Ishikawa (cell line): ENCODE results near the gene ABCC4.

ENCODE experiments used
- CEBPB ChIP-seq: IDR thresholded peaks from 2 replicates; pipeline ENCODE4 v1.6.1; 2012
- CREB1 ChIP-seq: IDR thresholded peaks from 2 replicates; pipeline ENCODE4 v1.6.1; 2012; ENCODE audit warnings: low read depth
- EGR1 ChIP-seq: IDR thresholded peaks from 2 replicates; pipeline ENCODE4 v1.6.1; 2012
- EP300 ChIP-seq: IDR thresholded peaks from 2 replicates; pipeline ENCODE4 v1.6.1; 2012; ENCODE audit warnings: borderline replicate concordance
- FOXM1 ChIP-seq: IDR thresholded peaks from 2 replicates; pipeline ENCODE4 v1.6.1; 2012; ENCODE audit warnings: low read depth, borderline replicate concordance
- MAX ChIP-seq: IDR thresholded peaks from 2 replicates; pipeline ENCODE4 v1.6.1; 2012
- NFIC ChIP-seq: IDR thresholded peaks from 2 replicates; pipeline ENCODE4 v1.6.1; 2012
- RAD21 ChIP-seq: IDR thresholded peaks from 2 replicates; pipeline ENCODE4 v1.6.1; 2012; ENCODE audit warnings: low read depth
- REST ChIP-seq: IDR thresholded peaks from 2 replicates; pipeline ENCODE4 v1.6.1; 2012; ENCODE audit warnings: low read depth, mild to moderate bottlenecking
- TAF1 ChIP-seq: IDR thresholded peaks from 2 replicates; pipeline ENCODE4 v1.6.1; 2012; ENCODE audit warnings: low read depth, mild to moderate bottlenecking
- TCF12 ChIP-seq: IDR thresholded peaks from 2 replicates; pipeline ENCODE4 v1.6.1; 2012; ENCODE audit warnings: low read depth
- TEAD4 ChIP-seq: IDR thresholded peaks from 2 replicates; pipeline ENCODE4 v1.6.1; 2012
- USF1 ChIP-seq: IDR thresholded peaks from 2 replicates; pipeline ENCODE4 v1.6.1; 2012
- YY1 ChIP-seq: IDR thresholded peaks from 2 replicates; pipeline ENCODE4 v1.6.1; 2012; ENCODE audit warnings: low read depth
- ZBTB7A ChIP-seq: IDR thresholded peaks from 2 replicates; pipeline ENCODE4 v1.6.1; 2012; ENCODE audit warnings: low read depth

The ABCC4 gene

GRCh38 chr13:95123726-95124125 is 177.5 kb downstream of the ABCC4 start:
- TF ChIP-seq USF1 (no peak), RAD21 (no peak), NFIC (no peak), CREB1 (no peak), FOXM1 (no peak), MAX (no peak), CEBPB (no peak), EP300 (no peak), EGR1 (no peak), REST (no peak), ZBTB7A (no peak), TAF1 (no peak), TCF12 (no peak), TEAD4 (no peak), YY1 (no peak)

GRCh38 chr13:95122063-95122462 is 179.2 kb downstream of the ABCC4 start:
- no peak for TF ChIP-seq RAD21
- TF ChIP-seq EGR1 = no peak
- no peak for TF ChIP-seq FOXM1
- no peak for TF ChIP-seq TAF1
- no peak for TF ChIP-seq CREB1
- TF ChIP-seq EP300 = no peak
- TF ChIP-seq ZBTB7A = no peak
- no peak for TF ChIP-seq NFIC
- no peak for TF ChIP-seq REST
- no peak for TF ChIP-seq TCF12
- no peak for TF ChIP-seq MAX
- no peak for TF ChIP-seq USF1
- no peak for TF ChIP-seq TEAD4
- no peak for TF ChIP-seq YY1
- no peak for TF ChIP-seq CEBPB

- TF ChIP-seq TCF12 (no peak), TAF1 (no peak), EP300 (no peak), FOXM1 (no peak), TEAD4 (no peak), CEBPB (no peak), EGR1 (no peak), REST (no peak), YY1 (no peak), NFIC (no peak), ZBTB7A (no peak), USF1 (no peak), RAD21 (no peak), CREB1 (no peak), MAX (no peak)
Measured at GRCh38 chr13:95121516-95121915, 179.7 kb downstream of the ABCC4 start.

- TF ChIP-seq TEAD4 (no peak), EP300 (no peak), REST (no peak), TCF12 (no peak), USF1 (no peak), CREB1 (no peak), CEBPB (no peak), MAX (no peak), TAF1 (no peak), RAD21 (no peak), YY1 (no peak), FOXM1 (no peak), EGR1 (no peak), ZBTB7A (no peak), NFIC (no peak)
Measured at GRCh38 chr13:95120650-95121049, 180.6 kb downstream of the ABCC4 start.
